Measurements from ENCODE around the gene BICDL1. TPM values are rescaled to one million over a fixed set of nuclear protein-coding genes. Genes with fewer than 3 reads are reported as not detected.
A peak's percentile ranks its signal among the peaks of the same experiment; 100 is the strongest.

BICDL1 gene
- total and polyA plus RNA-seq, 10 donors: 4.5 to 16.0 (median 8.7) TPM

- no peaks in the 10 kb centered on the region for H3K9me3 ChIP-seq
- intact Hi-C loops (cut with DNase I; ENCODE audit: low total_unique reads): no loop called here
- TF ChIP-seq POLR2A (IDR thresholded peaks at IDR 0.05) (no peak), CTCF (IDR thresholded peaks at IDR 0.05 in 8 of 11, conservative IDR thresholded peaks at IDR 0.05 in 3 of 11) (no peak), POLR2AphosphoS5 (IDR thresholded peaks at IDR 0.05) (no peak)
- H3K36me3 ChIP-seq: peaks cover 0 to 6% (median 0%) of the 10 kb centered on the region in 6 donors
- H3K4me3 ChIP-seq: no peak overlapping the region
- H3K27ac ChIP-seq: no peak overlapping the region
- DNase-seq: no peak
- WGBS, 5 donors: 84 to 91% (median 87%) methylated on average over 13 of the region's 13 CpGs
- H3K27me3 ChIP-seq (replicated peaks in 1 of 7): peaks cover 0 to 3% (median 0%) of the 10 kb centered on the region in 7 donors
- no peaks in the 10 kb centered on the region for H3K4me1 ChIP-seq
Measured at GRCh38 chr12:119998471-119999245, 9.6 kb downstream of the BICDL1 start.

- H3K27ac ChIP-seq: no peak overlapping the region
- no peak for DNase-seq
- H3K4me1 ChIP-seq: no peaks in the 10 kb centered on the region
- WGBS, 5 donors: 89 to 95% (median 92%) methylated on average over 3 of the region's 3 CpGs
- H3K4me3 ChIP-seq: no peak overlapping the region
- intact Hi-C loops (cut with DNase I; ENCODE audit: low total_unique reads): no loop called here
- H3K9me3 ChIP-seq: no peaks in the 10 kb centered on the region
- H3K36me3 ChIP-seq: peaks cover 0 to 6% (median 0%) of the 10 kb centered on the region in 6 donors
- peaks cover 0 to 3% (median 0%) of the 10 kb centered on the region in 7 donors for H3K27me3 ChIP-seq (replicated peaks in 1 of 7)
- TF ChIP-seq POLR2A (IDR thresholded peaks at IDR 0.05) (no peak), POLR2AphosphoS5 (IDR thresholded peaks at IDR 0.05) (no peak), CTCF (IDR thresholded peaks at IDR 0.05 in 8 of 11, conservative IDR thresholded peaks at IDR 0.05 in 3 of 11) (no peak)
Measured at GRCh38 chr12:120000556-120000955, 11.5 kb downstream of the BICDL1 start.

- Histone ChIP-seq H3K27ac (peak overlapping the region in 5 of 8 donors; percentile 0 to 69 (median 14)), H3K36me3 (no peaks in the 10 kb centered on the region), H3K27me3 (replicated peaks in 1 of 7) (no peaks in the 10 kb centered on the region), H3K4me1 (peaks cover 0 to 30% (median 4%) of the 10 kb centered on the region in 6 donors), H3K9me3 (no peaks in the 10 kb centered on the region), H3K4me3 (no peak overlapping the region)
- no peak for DNase-seq
- WGBS, 5 donors: 80 to 96% (median 91%) methylated on average over 3 of the region's 3 CpGs
- TF ChIP-seq POLR2AphosphoS5 (IDR thresholded peaks at IDR 0.05) (no peak), CTCF (IDR thresholded peaks at IDR 0.05 in 8 of 11, conservative IDR thresholded peaks at IDR 0.05 in 3 of 11) (no peak), POLR2A (IDR thresholded peaks at IDR 0.05) (no peak)
- intact Hi-C loops (cut with DNase I; ENCODE audit: low total_unique reads): no loop called here
Measured at GRCh38 chr12:120006258-120006975, 17.4 kb downstream of the BICDL1 start.

- H3K36me3 ChIP-seq: no peaks in the 10 kb centered on the region
- TF ChIP-seq POLR2A (IDR thresholded peaks at IDR 0.05): no peak
- TF ChIP-seq POLR2AphosphoS5 (IDR thresholded peaks at IDR 0.05): peak in 1 of 3 donors; percentile 27
- no peak for TF ChIP-seq CTCF (IDR thresholded peaks at IDR 0.05 in 8 of 11, conservative IDR thresholded peaks at IDR 0.05 in 3 of 11)
- 12 to 21% (median 19%) methylated on average over 3 of the region's 3 CpGs for WGBS, 5 donors
- peak overlapping the region in 6 of 8 donors; percentile 0 to 69 (median 28) for H3K27ac ChIP-seq
- H3K9me3 ChIP-seq: no peaks in the 10 kb centered on the region
- intact Hi-C loops (cut with DNase I; ENCODE audit: low total_unique reads): no loop called here
- peaks cover 0 to 38% (median 4%) of the 10 kb centered on the region in 6 donors for H3K4me1 ChIP-seq
- DNase-seq: no peak
- no peak overlapping the region for H3K4me3 ChIP-seq
- H3K27me3 ChIP-seq (replicated peaks in 1 of 7): no peaks in the 10 kb centered on the region
Measured at GRCh38 chr12:120007272-120007671, 18.2 kb downstream of the BICDL1 start.
